ENCODE data around the gene UBB.

Gene UBB

GRCh38 chr17:16419929-16420271, 39.0 kb downstream of the UBB start:
- TF ChIP-seq EZH2phosphoT487 (IDR thresholded peaks at IDR 0.05; ENCODE audit: borderline replicate concordance, low read length) (no peak), CTCF (IDR thresholded peaks at IDR 0.05; ENCODE audit: low read depth, low read length, poor library complexity, severe bottlenecking) (no peak)
- Histone ChIP-seq H3K36me3 (ENCODE audit: control insufficient read depth, low read length) (no peaks in the 10 kb centered on the region), H4K20me1 (ENCODE audit: control insufficient read depth, insufficient read depth, low read depth, low read length) (no peaks in the 10 kb centered on the region), H3K79me2 (ENCODE audit: control insufficient read depth, low read length) (no peaks in the 10 kb centered on the region), H3K27ac (ENCODE audit: low read depth, low read length) (no peak overlapping the region), H3K9me2 (replicated peaks; ENCODE audit: control insufficient read depth, low read length) (no peaks in the 10 kb centered on the region), H3K4me1 (ENCODE audit: control insufficient read depth, low read length) (peaks cover 28% of the 10 kb centered on the region), H3K9me3 (ENCODE audit: control insufficient read depth, insufficient read depth, low read length) (no peaks in the 10 kb centered on the region), H3K4me3 (ENCODE audit: low read length) (no peak overlapping the region), H3K4me2 (ENCODE audit: low read length) (no peak overlapping the region), H3F3A (ENCODE audit: control insufficient read depth, insufficient read depth) (no peaks in the 10 kb centered on the region), H3K27me3 (ENCODE audit: control insufficient read depth, low read length) (no peaks in the 10 kb centered on the region)

- no peak for TF ChIP-seq CTCF (IDR thresholded peaks at IDR 0.05; ENCODE audit: low read depth, low read length, poor library complexity, severe bottlenecking)
- no peak for TF ChIP-seq EZH2phosphoT487 (IDR thresholded peaks at IDR 0.05; ENCODE audit: borderline replicate concordance, low read length)
Measured at GRCh38 chr17:16422416-16422815, 41.5 kb downstream of the UBB start.

DNA sequence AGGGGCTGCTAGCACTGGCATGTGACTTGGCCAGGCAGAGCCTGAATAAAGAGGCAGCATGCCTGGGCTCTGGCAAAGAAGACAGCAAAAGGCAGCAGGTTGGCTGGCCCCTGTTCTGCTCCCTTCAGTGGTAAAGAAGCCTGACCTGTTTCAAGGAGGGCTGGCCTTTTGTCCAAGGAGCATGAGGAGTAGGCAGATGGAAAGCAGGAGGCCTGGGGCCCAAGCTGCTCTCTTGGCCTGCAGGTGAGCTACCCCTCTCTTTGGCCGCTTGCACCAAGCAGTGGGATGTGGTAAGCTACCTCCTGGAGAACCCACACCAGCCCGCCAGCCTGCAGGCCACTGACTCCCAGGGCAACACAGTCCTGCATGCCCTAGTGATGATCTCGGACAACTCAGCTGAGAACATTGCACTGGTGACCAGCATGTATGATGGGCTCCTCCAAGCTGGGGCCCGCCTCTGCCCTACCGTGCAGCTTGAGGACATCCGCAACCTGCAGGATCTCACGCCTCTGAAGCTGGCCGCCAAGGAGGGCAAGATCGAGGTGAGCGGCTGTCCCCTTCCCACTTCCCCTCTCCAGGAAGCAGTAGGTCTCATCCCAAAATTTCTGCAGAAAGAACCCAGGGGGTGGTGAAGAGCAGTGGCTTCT, 42.5 kb downstream of the UBB start:
- Histone ChIP-seq H3K4me1 (ENCODE audit: control insufficient read depth, low read length) (peaks cover 15% of the 10 kb centered on the region), H3K4me2 (ENCODE audit: low read length) (no peak overlapping the region), H3K9me3 (ENCODE audit: control insufficient read depth, insufficient read depth, low read length) (no peaks in the 10 kb centered on the region), H3K27ac (ENCODE audit: low read depth, low read length) (no peak overlapping the region), H3F3A (ENCODE audit: control insufficient read depth, insufficient read depth) (no peaks in the 10 kb centered on the region), H3K79me2 (ENCODE audit: control insufficient read depth, low read length) (no peaks in the 10 kb centered on the region), H3K36me3 (ENCODE audit: control insufficient read depth, low read length) (no peaks in the 10 kb centered on the region), H3K4me3 (ENCODE audit: low read length) (no peak overlapping the region), H3K27me3 (ENCODE audit: control insufficient read depth, low read length) (no peaks in the 10 kb centered on the region), H4K20me1 (ENCODE audit: control insufficient read depth, insufficient read depth, low read depth, low read length) (no peaks in the 10 kb centered on the region), H3K9me2 (replicated peaks; ENCODE audit: control insufficient read depth, low read length) (no peaks in the 10 kb centered on the region)
- no peak for TF ChIP-seq EZH2phosphoT487 (IDR thresholded peaks at IDR 0.05; ENCODE audit: borderline replicate concordance, low read length)
- no peak for TF ChIP-seq CTCF (IDR thresholded peaks at IDR 0.05; ENCODE audit: low read depth, low read length, poor library complexity, severe bottlenecking)

More at GRCh38 chr17:16422416-16422815, 41.5 kb downstream of the UBB start:
- Histone ChIP-seq H4K20me1 (ENCODE audit: control insufficient read depth, insufficient read depth, low read depth, low read length) (no peaks in the 10 kb centered on the region), H3K4me2 (ENCODE audit: low read length) (no peak overlapping the region), H3K36me3 (ENCODE audit: control insufficient read depth, low read length) (no peaks in the 10 kb centered on the region), H3K4me3 (ENCODE audit: low read length) (no peak overlapping the region), H3K27me3 (ENCODE audit: control insufficient read depth, low read length) (no peaks in the 10 kb centered on the region), H3K9me2 (replicated peaks; ENCODE audit: control insufficient read depth, low read length) (no peaks in the 10 kb centered on the region), H3K4me1 (ENCODE audit: control insufficient read depth, low read length) (peaks cover 9% of the 10 kb centered on the region), H3K79me2 (ENCODE audit: control insufficient read depth, low read length) (no peaks in the 10 kb centered on the region), H3F3A (ENCODE audit: control insufficient read depth, insufficient read depth) (no peaks in the 10 kb centered on the region), H3K9me3 (ENCODE audit: control insufficient read depth, insufficient read depth, low read length) (no peaks in the 10 kb centered on the region), H3K27ac (ENCODE audit: low read depth, low read length) (no peak overlapping the region)
